ENCODE measurements around the gene DNA2. TPM values are rescaled to one million over a fixed set of nuclear protein-coding genes. Genes with fewer than 3 reads are reported as not detected.

The DNA2 gene
- total and polyA plus RNA-seq, 4 donors, result 1.5 to 6.2 (median 3.0) TPM

DNA sequence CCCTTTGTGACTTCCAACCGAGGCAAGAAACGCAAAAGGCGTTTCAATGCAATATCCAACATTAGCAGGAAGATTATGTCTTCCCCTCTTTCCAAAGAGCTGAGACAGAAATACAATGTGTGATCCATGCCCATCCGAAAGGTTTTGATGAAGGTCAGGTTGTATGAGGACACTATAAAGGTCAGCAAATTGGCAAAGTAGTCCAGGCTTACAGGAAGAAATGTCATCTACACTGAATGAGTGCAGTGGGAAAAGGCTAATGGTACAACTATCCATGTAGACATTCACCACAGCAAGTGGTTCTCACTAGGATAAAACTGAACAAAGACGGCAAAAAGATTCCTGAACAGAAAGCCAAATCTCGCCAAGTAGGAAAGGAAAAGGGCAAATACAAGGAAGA lies 27.8 kb upstream of the DNA2 start:
- WGBS, 2 donors, result 97 to 99% methylated on average over 6 of the region's 6 CpGs
- TF ChIP-seq, protein P1, sequence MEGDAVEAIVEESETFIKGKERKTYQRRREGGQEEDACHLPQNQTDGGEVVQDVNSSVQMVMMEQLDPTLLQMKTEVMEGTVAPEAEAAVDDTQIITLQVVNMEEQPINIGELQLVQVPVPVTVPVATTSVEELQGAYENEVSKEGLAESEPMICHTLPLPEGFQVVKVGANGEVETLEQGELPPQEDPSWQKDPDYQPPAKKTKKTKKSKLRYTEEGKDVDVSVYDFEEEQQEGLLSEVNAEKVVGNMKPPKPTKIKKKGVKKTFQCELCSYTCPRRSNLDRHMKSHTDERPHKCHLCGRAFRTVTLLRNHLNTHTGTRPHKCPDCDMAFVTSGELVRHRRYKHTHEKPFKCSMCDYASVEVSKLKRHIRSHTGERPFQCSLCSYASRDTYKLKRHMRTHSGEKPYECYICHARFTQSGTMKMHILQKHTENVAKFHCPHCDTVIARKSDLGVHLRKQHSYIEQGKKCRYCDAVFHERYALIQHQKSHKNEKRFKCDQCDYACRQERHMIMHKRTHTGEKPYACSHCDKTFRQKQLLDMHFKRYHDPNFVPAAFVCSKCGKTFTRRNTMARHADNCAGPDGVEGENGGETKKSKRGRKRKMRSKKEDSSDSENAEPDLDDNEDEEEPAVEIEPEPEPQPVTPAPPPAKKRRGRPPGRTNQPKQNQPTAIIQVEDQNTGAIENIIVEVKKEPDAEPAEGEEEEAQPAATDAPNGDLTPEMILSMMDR (IDR thresholded peaks at IDR 0.05; ENCODE audit: control extremely low read depth, extremely low read depth), result no peak
- Histone ChIP-seq H3K4me3 (no peak overlapping the region), H3K36me3 (ENCODE audit: control insufficient read depth in 4 of 4, insufficient read depth in 4 of 4, low read length in 4 of 4) (peaks cover 0 to 27% (median 18%) of the 10 kb centered on the region in 4 donors), H3K27ac (ENCODE audit: low read depth in 1 of 2, low read length in 1 of 2) (no peak overlapping the region), H3K9ac (ENCODE audit: insufficient read depth in 1 of 2, low read length in 2 of 2) (no peak overlapping the region), H3K9me3 (ENCODE audit: control insufficient read depth in 4 of 4, insufficient read depth in 3 of 4, low read length in 3 of 4) (no peaks in the 10 kb centered on the region), H3K27me3 (ENCODE audit: control insufficient read depth in 3 of 3, insufficient read depth in 3 of 3, low read length in 2 of 3) (no peaks in the 10 kb centered on the region), H3K4me1 (ENCODE audit: control insufficient read depth in 5 of 5, insufficient read depth in 5 of 5, low read length in 5 of 5) (no peaks in the 10 kb centered on the region)
- ATAC-seq (ENCODE audit: insufficient read depth, low FRiP score) (no peak), DNase-seq (no peak)

DNA sequence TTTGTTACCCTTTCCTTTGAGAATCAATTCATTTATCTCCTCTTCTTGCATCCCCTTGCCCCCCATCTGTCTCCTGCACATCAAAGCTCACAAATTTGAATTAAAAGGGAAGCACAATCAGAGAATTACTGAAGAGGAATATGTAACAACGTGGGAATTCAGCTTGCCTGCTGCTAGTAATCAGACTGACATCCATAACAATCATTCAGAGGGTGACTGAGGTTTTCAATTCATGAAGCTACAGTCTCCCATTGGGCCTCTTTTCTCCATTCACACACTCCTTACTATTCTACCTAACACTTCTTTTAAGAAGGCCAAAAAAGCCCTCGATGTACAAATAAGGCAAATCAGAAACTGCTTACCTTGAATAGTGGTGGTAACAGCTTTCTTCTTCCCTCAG lies 24.3 kb upstream of the DNA2 start:
- TF ChIP-seq, protein P1 (IDR thresholded peaks at IDR 0.05; ENCODE audit: control extremely low read depth, extremely low read depth), result no peak
- ATAC-seq (ENCODE audit: insufficient read depth, low FRiP score) (no peak), DNase-seq (no peak)
- no peak overlapping the region for H3K9ac ChIP-seq (ENCODE audit: insufficient read depth in 1 of 2, low read length in 2 of 2)
- H3K9me3 ChIP-seq (ENCODE audit: control insufficient read depth in 4 of 4, insufficient read depth in 3 of 4, low read length in 3 of 4), result no peaks in the 10 kb centered on the region
- no peaks in the 10 kb centered on the region for H3K4me1 ChIP-seq (ENCODE audit: control insufficient read depth in 5 of 5, insufficient read depth in 5 of 5, low read length in 5 of 5)
- peaks cover 0 to 20% (median 15%) of the 10 kb centered on the region in 4 donors for H3K36me3 ChIP-seq (ENCODE audit: control insufficient read depth in 4 of 4, insufficient read depth in 4 of 4, low read length in 4 of 4)
- H3K27ac ChIP-seq (ENCODE audit: low read depth in 1 of 2, low read length in 1 of 2), result no peak overlapping the region
- H3K27me3 ChIP-seq (ENCODE audit: control insufficient read depth in 3 of 3, insufficient read depth in 3 of 3, low read length in 2 of 3), result no peaks in the 10 kb centered on the region
- no peak overlapping the region for H3K4me3 ChIP-seq
- 51 to 56% methylated on average over 2 of the region's 2 CpGs for WGBS, 2 donors

DNA sequence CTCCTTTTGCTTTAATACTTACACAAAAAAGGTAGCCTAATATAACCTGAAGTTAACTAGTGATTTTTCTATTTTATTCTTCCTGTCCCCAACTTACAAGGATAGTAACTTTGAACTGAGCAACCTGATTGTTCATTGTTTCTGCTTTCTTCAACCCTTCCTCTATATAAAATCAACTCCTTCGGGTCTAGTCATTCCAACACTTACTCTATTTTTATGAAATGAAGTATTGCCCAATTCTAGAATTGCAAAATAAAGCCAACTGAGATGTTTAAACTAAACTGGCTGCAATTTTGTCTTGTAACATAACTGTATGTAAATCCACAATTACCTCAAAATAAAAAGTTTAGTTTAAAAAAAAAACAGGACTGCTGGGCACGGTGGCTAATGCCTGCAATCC lies 20.3 kb upstream of the DNA2 start:
- H3K9me3 ChIP-seq (ENCODE audit: control insufficient read depth in 4 of 4, insufficient read depth in 3 of 4, low read length in 3 of 4), result no peaks in the 10 kb centered on the region
- no peak overlapping the region for H3K27ac ChIP-seq (ENCODE audit: low read depth in 1 of 2, low read length in 1 of 2)
- WGBS, 2 donors, result 27 to 61% methylated on average over 2 of the region's 2 CpGs
- H3K36me3 ChIP-seq (ENCODE audit: control insufficient read depth in 4 of 4, insufficient read depth in 4 of 4, low read length in 4 of 4), result peaks cover 3 to 21% (median 13%) of the 10 kb centered on the region in 4 donors
- H3K9ac ChIP-seq (ENCODE audit: insufficient read depth in 1 of 2, low read length in 2 of 2), result no peak overlapping the region
- ATAC-seq (ENCODE audit: insufficient read depth, low FRiP score), result no peak
- DNase-seq, result peak in 1 of 3 donors; percentile 40
- no peaks in the 10 kb centered on the region for H3K4me1 ChIP-seq (ENCODE audit: control insufficient read depth in 5 of 5, insufficient read depth in 5 of 5, low read length in 5 of 5)
- TF ChIP-seq, protein P1 (IDR thresholded peaks at IDR 0.05; ENCODE audit: control extremely low read depth, extremely low read depth), result no peak
- no peak overlapping the region for H3K4me3 ChIP-seq
- no peaks in the 10 kb centered on the region for H3K27me3 ChIP-seq (ENCODE audit: control insufficient read depth in 3 of 3, insufficient read depth in 3 of 3, low read length in 2 of 3)

DNA sequence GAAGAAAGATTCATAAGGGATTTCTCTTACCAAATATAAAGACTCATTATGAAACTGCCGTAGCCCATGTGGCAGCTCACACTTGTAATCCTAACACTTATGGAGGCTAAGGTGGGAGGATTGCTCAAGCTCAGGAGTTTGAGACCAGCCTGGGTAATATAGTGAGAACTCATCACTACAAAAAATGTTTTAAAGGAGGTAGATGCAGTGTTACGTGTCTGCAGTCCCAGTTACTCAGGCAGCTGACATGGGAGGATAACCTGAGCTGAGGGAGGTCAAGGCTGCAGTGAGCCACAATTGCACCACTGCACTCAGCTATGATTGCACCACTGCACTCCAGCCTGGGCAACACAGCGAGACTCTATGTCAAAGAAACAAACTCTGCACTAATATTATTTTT lies 18.1 kb upstream of the DNA2 start:
- Histone ChIP-seq H3K9me3 (ENCODE audit: control insufficient read depth in 4 of 4, insufficient read depth in 3 of 4, low read length in 3 of 4) (no peaks in the 10 kb centered on the region), H3K27me3 (ENCODE audit: control insufficient read depth in 3 of 3, insufficient read depth in 3 of 3, low read length in 2 of 3) (no peaks in the 10 kb centered on the region), H3K27ac (ENCODE audit: low read depth in 1 of 2, low read length in 1 of 2) (no peak overlapping the region), H3K36me3 (ENCODE audit: control insufficient read depth in 4 of 4, insufficient read depth in 4 of 4, low read length in 4 of 4) (peaks cover 3 to 19% (median 14%) of the 10 kb centered on the region in 4 donors), H3K4me3 (no peak overlapping the region), H3K9ac (ENCODE audit: insufficient read depth in 1 of 2, low read length in 2 of 2) (no peak overlapping the region), H3K4me1 (ENCODE audit: control insufficient read depth in 5 of 5, insufficient read depth in 5 of 5, low read length in 5 of 5) (no peaks in the 10 kb centered on the region)
- DNase-seq, result no peak
- TF ChIP-seq, protein P1 (IDR thresholded peaks at IDR 0.05; ENCODE audit: control extremely low read depth, extremely low read depth), result no peak
- ATAC-seq (ENCODE audit: insufficient read depth, low FRiP score), result no peak
- WGBS, 2 donors, result 59 to 81% methylated on average over 3 of the region's 3 CpGs

Measured in lung (tissue), 12 donors.